DND-41 (cell line): Measurements from ENCODE around the gene FAM50A.

Experiments
- ATAC-seq: fragments of 200-7000 bp; cut with Tn5 transposase; 3 replicates; pipeline ENCODE4 v1.9.1; 2021; ENCODE audit warnings: low read depth; ENCODE audit not compliant: insufficient read depth
- DNase-seq: peaks from one replicate; pipeline ENCODE4 v3.0.0-alpha.2; 2020
- H2AFZ ChIP-seq: 2 replicates; pipeline ENCODE4 v1.6.0; 2012; ENCODE audit warnings: low read depth, low read length
- H3K27ac ChIP-seq: 2 replicates; pipeline ENCODE4 v1.5.1; 2012; ENCODE audit warnings: low read length, inconsistent platforms
- H3K27me3 ChIP-seq: fragments of 200-600 bp; sonication (generic); 2 replicates; pipeline ENCODE4 v1.6.0; 2012; ENCODE audit warnings: low read length, mild to moderate bottlenecking, inconsistent platforms; ENCODE audit not compliant: insufficient read depth, poor library complexity
- H3K36me3 ChIP-seq: 2 replicates; pipeline ENCODE4 v1.5.1; 2012; ENCODE audit warnings: low read length, inconsistent platforms; ENCODE audit not compliant: insufficient read depth
- H3K4me1 ChIP-seq: 2 replicates; pipeline ENCODE4 v1.5.1; 2012; ENCODE audit warnings: mild to moderate bottlenecking, low read length; ENCODE audit not compliant: insufficient read depth
- H3K4me2 ChIP-seq: 2 replicates; pipeline ENCODE4 v1.6.0; 2012; ENCODE audit warnings: mild to moderate bottlenecking, moderate library complexity, low read length, inconsistent platforms; ENCODE audit not compliant: insufficient read depth
- H3K4me3 ChIP-seq, 2 experiments: fragments of 200-600 bp in 1 of 2; shearing (Covaris generic) in 1 of 2; 2 replicates each; pipeline ENCODE4 v1.5.1; 2012 to 2016; ENCODE audit warnings: inconsistent platforms in 2 of 2, low read length in 2 of 2, mild to moderate bottlenecking in 2 of 2, low read depth in 1 of 2, moderate library complexity in 1 of 2
- H3K79me2 ChIP-seq: 2 replicates; pipeline ENCODE4 v1.6.0; 2012; ENCODE audit warnings: low read length, inconsistent platforms; ENCODE audit not compliant: insufficient read depth
- H3K9ac ChIP-seq: 2 replicates; pipeline ENCODE4 v1.6.0; 2012; ENCODE audit warnings: low read depth, mild to moderate bottlenecking, inconsistent platforms, low read length, moderate library complexity
- H3K9me3 ChIP-seq: 2 replicates; pipeline ENCODE4 v1.5.1; 2012; ENCODE audit warnings: low read length, moderate library complexity, mild to moderate bottlenecking, inconsistent platforms; ENCODE audit not compliant: insufficient read depth, severe bottlenecking
- H4K20me1 ChIP-seq: 2 replicates; pipeline ENCODE4 v1.6.0; 2012; ENCODE audit warnings: low read length; ENCODE audit not compliant: insufficient read depth
- CTCF ChIP-seq: IDR thresholded peaks from 2 replicates; pipeline ENCODE4 v1.5.1; 2012; ENCODE audit warnings: borderline replicate concordance, low read length, moderate library complexity, mild to moderate bottlenecking; ENCODE audit not compliant: poor library complexity, severe bottlenecking; ENCODE audit errors: extremely low read depth
- EZH2 ChIP-seq: IDR thresholded peaks from 3 replicates; pipeline ENCODE4 v1.6.1; 2012; ENCODE audit warnings: borderline replicate concordance, low read depth, mild to moderate bottlenecking, moderate library complexity, low read length, inconsistent platforms; ENCODE audit not compliant: severe bottlenecking

FAM50A gene

GRCh38 chrX:154448484-154448883, 4.5 kb downstream of the FAM50A start:
- TF ChIP-seq EZH2 (no peak), CTCF (no peak)
- Histone ChIP-seq H3K9me3 (no peaks in the 10 kb centered on the region), H2AFZ (no peak overlapping the region), H3K4me3 (no peak overlapping the region), H3K9ac (no peak overlapping the region), H4K20me1 (peaks cover 2% of the 10 kb centered on the region; the same call in 1 of the 2 replicates), H3K4me1 (peaks cover 11% of the 10 kb centered on the region), H3K27me3 (no peaks in the 10 kb centered on the region), H3K79me2 (no peaks in the 10 kb centered on the region), H3K4me2 (no peak overlapping the region), H3K27ac (no peak overlapping the region), H3K36me3 (no peaks in the 10 kb centered on the region)
- ATAC-seq, result no peak
- DNase-seq, result no peak

- Histone ChIP-seq H3K9me3 (no peaks in the 10 kb centered on the region), H3K36me3 (no peaks in the 10 kb centered on the region), H4K20me1 (no peaks in the 10 kb centered on the region), H3K9ac (no peak overlapping the region), H2AFZ (no peak overlapping the region), H3K27me3 (no peaks in the 10 kb centered on the region), H3K4me1 (peaks cover 3% of the 10 kb centered on the region), H3K4me2 (no peak overlapping the region), H3K4me3 (no peak overlapping the region), H3K27ac (no peak overlapping the region), H3K79me2 (no peaks in the 10 kb centered on the region)
- no peak for DNase-seq
- no peak for ATAC-seq
- TF ChIP-seq EZH2 (no peak), CTCF (no peak)
Observed at GRCh38 chrX:154449618-154450017, 5.7 kb downstream of the FAM50A start.

GRCh38 chrX:154450312-154450711, 6.4 kb downstream of the FAM50A start:
- ATAC-seq, result no peak

More at GRCh38 chrX:154450312-154450711, 6.4 kb downstream of the FAM50A start:
- Histone ChIP-seq H3K27ac (no peak overlapping the region), H4K20me1 (no peaks in the 10 kb centered on the region), H2AFZ (no peak overlapping the region), H3K79me2 (no peaks in the 10 kb centered on the region), H3K4me1 (no peaks in the 10 kb centered on the region), H3K9me3 (no peaks in the 10 kb centered on the region), H3K27me3 (no peaks in the 10 kb centered on the region), H3K36me3 (no peaks in the 10 kb centered on the region), H3K4me3 (no peak overlapping the region), H3K4me2 (no peak overlapping the region), H3K9ac (no peak overlapping the region)
- no peak for TF ChIP-seq CTCF
- no peak for TF ChIP-seq EZH2
- no peak for DNase-seq
